Osteocyte (in vitro differentiated cells): Measurements from ENCODE around the gene DGKZ. TPM values are rescaled to one million over a fixed set of nuclear protein-coding genes. Genes with fewer than 3 reads are reported as not detected.

Experiments
- DNase-seq: peaks from one replicate; pipeline ENCODE4 v3.0.0; 2021; ENCODE audit warnings: mixed read lengths; ENCODE audit not compliant: unreplicated experiment; ENCODE audit errors: extremely low spot score
- H3K27ac Mint-ChIP-seq: one replicate; pipeline ENCODE4 v1.8.0; 2021; ENCODE audit warnings: mild to moderate bottlenecking, mixed read lengths; ENCODE audit not compliant: unreplicated experiment
- H3K27me3 Mint-ChIP-seq: one replicate; pipeline ENCODE4 v1.8.0; 2021; ENCODE audit warnings: mixed read lengths; ENCODE audit not compliant: unreplicated experiment
- H3K36me3 Mint-ChIP-seq: one replicate; pipeline ENCODE4 v1.8.0; 2021; ENCODE audit warnings: mixed read lengths; ENCODE audit not compliant: unreplicated experiment
- H3K4me1 Mint-ChIP-seq: one replicate; pipeline ENCODE4 v1.8.0; 2021; ENCODE audit warnings: mixed read lengths; ENCODE audit not compliant: unreplicated experiment
- H3K4me3 Mint-ChIP-seq: one replicate; pipeline ENCODE4 v1.8.0; 2021; ENCODE audit warnings: mild to moderate bottlenecking, moderate library complexity, mixed read lengths; ENCODE audit not compliant: unreplicated experiment
- H3K9me3 Mint-ChIP-seq: one replicate; pipeline ENCODE4 v1.8.0; 2021; ENCODE audit warnings: mixed read lengths; ENCODE audit not compliant: unreplicated experiment
- CTCF ChIP-seq: fragments of 200-600 bp; sonication (generic); IDR thresholded peaks from 2 replicates; pipeline ENCODE4 v1.5.0; 2021; ENCODE audit warnings: antibody characterized with exemption, mild to moderate bottlenecking, moderate library complexity
- total RNA-seq: library from RNA; stranded (reverse); gene quantifications from 2 replicates; pipeline ENCODE4 v1.2.1, GENCODE V29; 2021

Gene DGKZ
- total RNA-seq, 1 donor from 2014 or later = 49.9 TPM

GRCh38 chr11:46308631-46309419 is 38.4 kb upstream of the DGKZ start:
- peak; percentile 88 for TF ChIP-seq CTCF
- H3K27me3 Mint-ChIP-seq = no peaks in the 10 kb centered on the region
- H3K36me3 Mint-ChIP-seq = peaks cover 24% of the 10 kb centered on the region
- no peaks in the 10 kb centered on the region for H3K9me3 Mint-ChIP-seq
- H3K4me3 Mint-ChIP-seq = no peak overlapping the region
- H3K27ac Mint-ChIP-seq = peak overlapping the region; percentile 44
- no peak for DNase-seq
- peaks cover 10% of the 10 kb centered on the region for H3K4me1 Mint-ChIP-seq

GRCh38 chr11:46309814-46310259 is 37.4 kb upstream of the DGKZ start:
- Mint-ChIP-seq H3K4me3 (no peak overlapping the region), H3K27ac (no peak overlapping the region), H3K36me3 (peaks cover 24% of the 10 kb centered on the region), H3K9me3 (no peaks in the 10 kb centered on the region), H3K27me3 (no peaks in the 10 kb centered on the region), H3K4me1 (peaks cover 10% of the 10 kb centered on the region)
- TF ChIP-seq CTCF = no peak
- no peak for DNase-seq

- Mint-ChIP-seq H3K27ac (peak overlapping the region; percentile 65), H3K9me3 (no peaks in the 10 kb centered on the region), H3K27me3 (no peaks in the 10 kb centered on the region), H3K36me3 (peaks cover 30% of the 10 kb centered on the region), H3K4me1 (peaks cover 1% of the 10 kb centered on the region), H3K4me3 (no peak overlapping the region)
- TF ChIP-seq CTCF = peak; percentile 82
- peak; percentile 90 for DNase-seq
These were observed 32.1 kb upstream of the DGKZ start for GRCh38 chr11:46315033-46315738.

GRCh38 chr11:46315783-46316563 is 31.3 kb upstream of the DGKZ start:
- DNase-seq = no peak
- Mint-ChIP-seq H3K9me3 (no peaks in the 10 kb centered on the region), H3K4me1 (peaks cover 1% of the 10 kb centered on the region), H3K27me3 (no peaks in the 10 kb centered on the region), H3K4me3 (no peak overlapping the region), H3K36me3 (peaks cover 34% of the 10 kb centered on the region), H3K27ac (no peak overlapping the region)
- no peak for TF ChIP-seq CTCF
